ENCODE results near the gene SLC2A4RG. TPM values are rescaled to one million over a fixed set of nuclear protein-coding genes. Genes with fewer than 3 reads are reported as not detected.

SLC2A4RG gene
- total RNA-seq, 1 donor from 2014 or later: 47.9 TPM

- Mint-ChIP-seq H3K27ac (ENCODE audit: unreplicated experiment) (peak overlapping the region; percentile 70), H3K36me3 (ENCODE audit: unreplicated experiment) (peaks cover 4% of the 10 kb centered on the region), H3K4me3 (ENCODE audit: unreplicated experiment) (peak overlapping the region; percentile 89), H3K4me1 (ENCODE audit: low read depth, unreplicated experiment) (peaks cover 16% of the 10 kb centered on the region), H3K9me3 (ENCODE audit: unreplicated experiment) (peaks cover 11% of the 10 kb centered on the region), H3K27me3 (ENCODE audit: unreplicated experiment) (peaks cover 11% of the 10 kb centered on the region)
- DNase-seq: no peak
- no peak for TF ChIP-seq CTCF (IDR thresholded peaks at IDR 0.05; ENCODE audit: partially characterized antibody, unreplicated experiment)
Observed at GRCh38 chr20:63706027-63706695, 33.4 kb upstream of the SLC2A4RG start.

GRCh38 chr20:63706852-63707557 lies 32.6 kb upstream of the SLC2A4RG start:
- H3K9me3 Mint-ChIP-seq (ENCODE audit: unreplicated experiment): peaks cover 11% of the 10 kb centered on the region
- no peak for TF ChIP-seq CTCF (IDR thresholded peaks at IDR 0.05; ENCODE audit: partially characterized antibody, unreplicated experiment)
- peak overlapping the region; percentile 70 for H3K27ac Mint-ChIP-seq (ENCODE audit: unreplicated experiment)
- H3K4me1 Mint-ChIP-seq (ENCODE audit: low read depth, unreplicated experiment): peaks cover 16% of the 10 kb centered on the region
- peak overlapping the region; percentile 89 for H3K4me3 Mint-ChIP-seq (ENCODE audit: unreplicated experiment)
- DNase-seq: peak; percentile 66
- peaks cover 11% of the 10 kb centered on the region for H3K27me3 Mint-ChIP-seq (ENCODE audit: unreplicated experiment)
- peaks cover 5% of the 10 kb centered on the region for H3K36me3 Mint-ChIP-seq (ENCODE audit: unreplicated experiment)

GRCh38 chr20:63707558-63708300 lies 31.8 kb upstream of the SLC2A4RG start, which contains the start of the genes ARFRP1 and ZGPAT:
Gene ARFRP1 (minus strand): TSS chr20:63707976. CDS start chr20:63707091, 885 bp downstream.
Gene ZGPAT (plus strand): TSS chr20:63708039. CDS start chr20:63708581, 542 bp downstream.
- peaks cover 12% of the 10 kb centered on the region for H3K36me3 Mint-ChIP-seq (ENCODE audit: unreplicated experiment)
- peak; percentile 94 for DNase-seq
- H3K4me3 Mint-ChIP-seq (ENCODE audit: unreplicated experiment): peak within 1 kb of the TSS; percentile 96
- H3K27ac Mint-ChIP-seq (ENCODE audit: unreplicated experiment): peak within 1 kb of the TSS; percentile 73
- peaks cover 16% of the 10 kb centered on the region for H3K4me1 Mint-ChIP-seq (ENCODE audit: low read depth, unreplicated experiment)
- peaks cover 11% of the 10 kb centered on the region for H3K27me3 Mint-ChIP-seq (ENCODE audit: unreplicated experiment)
- peaks cover 8% of the 10 kb centered on the region for H3K9me3 Mint-ChIP-seq (ENCODE audit: unreplicated experiment)
- TF ChIP-seq CTCF (IDR thresholded peaks at IDR 0.05; ENCODE audit: partially characterized antibody, unreplicated experiment): no peak

- no peak for TF ChIP-seq CTCF (IDR thresholded peaks at IDR 0.05; ENCODE audit: partially characterized antibody, unreplicated experiment)
- H3K9me3 Mint-ChIP-seq (ENCODE audit: unreplicated experiment): peaks cover 6% of the 10 kb centered on the region
- H3K4me3 Mint-ChIP-seq (ENCODE audit: unreplicated experiment): peak overlapping the region; percentile 96
- peak; percentile 55 for DNase-seq
- H3K4me1 Mint-ChIP-seq (ENCODE audit: low read depth, unreplicated experiment): peaks cover 16% of the 10 kb centered on the region
- H3K27me3 Mint-ChIP-seq (ENCODE audit: unreplicated experiment): peaks cover 9% of the 10 kb centered on the region
- H3K27ac Mint-ChIP-seq (ENCODE audit: unreplicated experiment): peak overlapping the region; percentile 73
- H3K36me3 Mint-ChIP-seq (ENCODE audit: unreplicated experiment): peaks cover 16% of the 10 kb centered on the region
Observed at GRCh38 chr20:63708301-63709148, 31.1 kb upstream of the SLC2A4RG start.

Measured in glutamatergic neuron (in vitro differentiated cells).